Neural progenitor cell (in vitro differentiated cells): Measurements from ENCODE around the gene CEBPA. TPM values are rescaled to one million over a fixed set of nuclear protein-coding genes. Genes with fewer than 3 reads are reported as not detected.

Source experiments
- DNase-seq: peaks from one replicate; pipeline ENCODE4 v3.0.0-alpha.2; 2016; ENCODE audit warnings: low spot score
- H2AFZ ChIP-seq: fragments of 200-600 bp; sonication (generic); replicated peaks from 2 replicates; pipeline ENCODE4 v1.6.1; 2016; ENCODE audit warnings: antibody characterized with exemption
- H3F3A ChIP-seq: fragments of 200-600 bp; sonication (generic); 2 replicates; pipeline ENCODE4 v1.6.1; 2016; ENCODE audit warnings: antibody characterized with exemption, low read depth
- H3K27ac ChIP-seq: fragments of 200-600 bp; sonication (generic); 2 replicates; pipeline ENCODE4 v1.5.1; 2016; ENCODE audit warnings: mild to moderate bottlenecking
- H3K27me3 ChIP-seq: fragments of 200-600 bp; sonication (generic); 2 replicates; pipeline ENCODE4 v1.6.1; 2016; ENCODE audit warnings: mild to moderate bottlenecking, moderate library complexity
- H3K36me3 ChIP-seq: fragments of 200-600 bp; sonication (generic); 2 replicates; pipeline ENCODE4 v1.5.1; 2016
- H3K4me1 ChIP-seq: fragments of 200-600 bp; sonication (generic); 2 replicates; pipeline ENCODE4 v1.6.1; 2016; ENCODE audit warnings: mixed run types
- H3K4me2 ChIP-seq: fragments of 200-600 bp; sonication (generic); 2 replicates; pipeline ENCODE4 v1.6.1; 2016
- H3K4me3 ChIP-seq: fragments of 200-600 bp; sonication (generic); 2 replicates; pipeline ENCODE4 v1.5.1; 2016
- H3K79me2 ChIP-seq: fragments of 200-600 bp; sonication (generic); 2 replicates; pipeline ENCODE4 v1.6.1; 2016; ENCODE audit warnings: low read depth
- H3K9ac ChIP-seq: fragments of 200-600 bp; sonication (generic); 2 replicates; pipeline ENCODE4 v1.6.1; 2016
- H3K9me3 ChIP-seq: fragments of 200-600 bp; sonication (generic); 2 replicates; pipeline ENCODE4 v1.5.1; 2016; ENCODE audit warnings: low read depth
- H4K20me1 ChIP-seq: fragments of 200-600 bp; sonication (generic); 2 replicates; pipeline ENCODE4 v1.6.1; 2016; ENCODE audit warnings: low read depth
- H3K27ac Mint-ChIP-seq: 3 replicates; pipeline ENCODE4 v1.8.0; 2021; ENCODE audit warnings: mixed read lengths
- H3K27me3 Mint-ChIP-seq: 2 replicates; pipeline ENCODE4 v1.8.0; 2022; ENCODE audit warnings: low read depth, mild to moderate bottlenecking, inconsistent platforms, moderate library complexity, mixed read lengths; ENCODE audit not compliant: insufficient read depth
- H3K36me3 Mint-ChIP-seq: 3 replicates; pipeline ENCODE4 v1.8.0; 2021; ENCODE audit warnings: mixed read lengths
- H3K4me1 Mint-ChIP-seq: 3 replicates; pipeline ENCODE4 v1.8.0; 2021; ENCODE audit warnings: mixed read lengths
- H3K4me3 Mint-ChIP-seq: 3 replicates; pipeline ENCODE4 v1.8.0; 2021; ENCODE audit warnings: mild to moderate bottlenecking, moderate library complexity, mixed read lengths
- H3K9me3 Mint-ChIP-seq: 3 replicates; pipeline ENCODE4 v1.8.0; 2020; ENCODE audit warnings: mixed read lengths
- EZH2 ChIP-seq: fragments of 200-600 bp; sonication (generic); IDR thresholded peaks from 2 replicates; pipeline ENCODE4 v1.6.1; 2017; ENCODE audit warnings: antibody characterized with exemption, mild to moderate bottlenecking, moderate library complexity
- EZH2phosphoT487 ChIP-seq: fragments of 200-600 bp; sonication (generic); IDR thresholded peaks from 2 replicates; pipeline ENCODE4 v1.6.1; 2017; ENCODE audit warnings: antibody characterized with exemption
- total RNA-seq: library from RNA; depleted of rRNA; stranded (reverse); fragments of >200 nt; gene quantifications from 2 replicates; pipeline ENCODE4 v1.2.3, GENCODE V29; 2015; ENCODE audit warnings: low replicate concordance
- TF ChIP-seq, protein P1 (sequence below): fragments of 200-600 bp; sonication (generic); IDR thresholded peaks from 2 replicates; pipeline ENCODE4 v1.5.1; 2017; ENCODE audit warnings: antibody characterized with exemption, mild to moderate bottlenecking

Gene CEBPA
- total RNA-seq, 1 donor from 2014 or later: 0.71 TPM

DNA sequence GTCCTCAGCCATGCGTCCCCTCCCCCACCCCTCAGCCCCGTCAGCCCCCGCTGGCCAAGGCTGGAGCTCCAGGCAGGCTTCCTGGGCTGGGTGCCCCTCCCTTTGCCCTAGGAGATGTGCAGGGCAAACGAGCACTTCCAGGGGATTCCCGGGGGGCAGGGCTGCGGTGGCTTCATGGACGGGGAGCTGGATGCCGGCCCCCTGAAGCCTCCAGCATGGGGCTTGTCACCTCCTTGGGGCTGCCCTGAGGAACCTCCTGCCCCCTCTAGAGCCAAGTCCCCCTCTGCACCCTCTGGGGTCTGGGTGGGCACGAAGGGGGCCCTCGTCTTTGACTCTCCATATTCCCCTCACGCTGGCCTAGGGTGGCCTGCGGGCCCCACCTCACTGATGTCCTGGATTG is 51.3 kb downstream of the CEBPA start:
- no peak for DNase-seq
- Histone ChIP-seq H3K27ac (no peak overlapping the region), H3K27me3 (no peaks in the 10 kb centered on the region), H4K20me1 (no peaks in the 10 kb centered on the region), H3F3A (peaks cover 3% of the 10 kb centered on the region), H3K9me3 (no peaks in the 10 kb centered on the region), H3K4me3 (no peak overlapping the region), H3K9ac (no peak overlapping the region), H3K36me3 (no peaks in the 10 kb centered on the region), H3K79me2 (no peaks in the 10 kb centered on the region), H2AFZ (no peak overlapping the region), H3K4me1 (no peaks in the 10 kb centered on the region), H3K4me2 (no peak overlapping the region)
- Mint-ChIP-seq H3K4me1 (no peaks in the 10 kb centered on the region), H3K4me3 (no peak overlapping the region), H3K27me3 (peaks cover 8% of the 10 kb centered on the region), H3K36me3 (no peaks in the 10 kb centered on the region), H3K27ac (no peak overlapping the region), H3K9me3 (no peaks in the 10 kb centered on the region)
- no peak for TF ChIP-seq EZH2phosphoT487
- TF ChIP-seq EZH2: no peak
- TF ChIP-seq, protein P1, sequence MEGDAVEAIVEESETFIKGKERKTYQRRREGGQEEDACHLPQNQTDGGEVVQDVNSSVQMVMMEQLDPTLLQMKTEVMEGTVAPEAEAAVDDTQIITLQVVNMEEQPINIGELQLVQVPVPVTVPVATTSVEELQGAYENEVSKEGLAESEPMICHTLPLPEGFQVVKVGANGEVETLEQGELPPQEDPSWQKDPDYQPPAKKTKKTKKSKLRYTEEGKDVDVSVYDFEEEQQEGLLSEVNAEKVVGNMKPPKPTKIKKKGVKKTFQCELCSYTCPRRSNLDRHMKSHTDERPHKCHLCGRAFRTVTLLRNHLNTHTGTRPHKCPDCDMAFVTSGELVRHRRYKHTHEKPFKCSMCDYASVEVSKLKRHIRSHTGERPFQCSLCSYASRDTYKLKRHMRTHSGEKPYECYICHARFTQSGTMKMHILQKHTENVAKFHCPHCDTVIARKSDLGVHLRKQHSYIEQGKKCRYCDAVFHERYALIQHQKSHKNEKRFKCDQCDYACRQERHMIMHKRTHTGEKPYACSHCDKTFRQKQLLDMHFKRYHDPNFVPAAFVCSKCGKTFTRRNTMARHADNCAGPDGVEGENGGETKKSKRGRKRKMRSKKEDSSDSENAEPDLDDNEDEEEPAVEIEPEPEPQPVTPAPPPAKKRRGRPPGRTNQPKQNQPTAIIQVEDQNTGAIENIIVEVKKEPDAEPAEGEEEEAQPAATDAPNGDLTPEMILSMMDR: no peak

DNA sequence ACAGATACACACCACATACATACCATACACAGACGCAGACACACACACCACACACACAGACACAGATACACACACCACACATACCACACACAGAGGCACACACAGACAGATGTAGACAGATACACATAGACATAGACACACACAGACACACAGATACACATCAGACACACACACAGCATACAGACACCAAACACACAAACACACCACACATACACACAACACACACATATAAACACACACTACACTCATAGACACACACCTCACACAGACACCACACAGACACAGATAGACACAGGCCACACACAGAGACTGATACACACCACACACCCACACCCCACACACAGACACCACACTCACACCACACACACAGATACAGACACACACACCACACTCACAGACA is 51.8 kb downstream of the CEBPA start:
- Histone ChIP-seq H3K4me3 (no peak overlapping the region), H3K27me3 (no peaks in the 10 kb centered on the region), H3K27ac (no peak overlapping the region), H2AFZ (no peak overlapping the region), H3K79me2 (no peaks in the 10 kb centered on the region), H3K9me3 (peaks cover 4% of the 10 kb centered on the region), H3F3A (peaks cover 3% of the 10 kb centered on the region), H3K9ac (no peak overlapping the region), H3K4me1 (no peaks in the 10 kb centered on the region), H3K4me2 (no peak overlapping the region), H3K36me3 (no peaks in the 10 kb centered on the region), H4K20me1 (no peaks in the 10 kb centered on the region)
- no peak overlapping the region for H3K27ac Mint-ChIP-seq
- no peaks in the 10 kb centered on the region for H3K36me3 Mint-ChIP-seq
- H3K27me3 Mint-ChIP-seq: peaks cover 6% of the 10 kb centered on the region
- no peak for DNase-seq
- no peaks in the 10 kb centered on the region for H3K4me1 Mint-ChIP-seq
- no peaks in the 10 kb centered on the region for H3K9me3 Mint-ChIP-seq
- H3K4me3 Mint-ChIP-seq: no peak overlapping the region
- no peak for TF ChIP-seq EZH2phosphoT487
- TF ChIP-seq, protein P1: no peak
- TF ChIP-seq EZH2: no peak

Other genes with a start within 250 kb of the CEBPA start
- gene RHPN2, start 237.6 kb downstream of the CEBPA start, total RNA-seq: 27.0 and 28.0 TPM in 2 replicates
- gene GPATCH1, start 221.4 kb downstream of the CEBPA start, total RNA-seq: 6.4 and 7.0 TPM in 2 replicates
- gene WDR88, start 170.4 kb downstream of the CEBPA start, total RNA-seq: not detected in 2 replicates
- gene LRP3, start 108.2 kb downstream of the CEBPA start, total RNA-seq: 7.5 and 40.0 TPM in 2 replicates
- gene SLC7A10, start 76.7 kb downstream of the CEBPA start, total RNA-seq: 0.79 and 0.81 TPM in 2 replicates
- 40.3 and 59.3 TPM in 2 replicates for gene CEBPG, start 71.2 kb upstream of the CEBPA start, total RNA-seq
- 47.0 and 55.1 TPM in 2 replicates for gene PEPD, start 219.3 kb upstream of the CEBPA start, total RNA-seq